Fibroblast of villous mesenchyme (primary cell): ENCODE data around the gene WNK2. TPM values are rescaled to one million over a fixed set of nuclear protein-coding genes. Genes with fewer than 3 reads are reported as not detected.

ENCODE experiments used
- DNase-seq: peaks from one replicate; pipeline ENCODE4 v3.0.0-alpha.2; 2010; ENCODE audit warnings: low read depth
- H3K4me3 ChIP-seq: 2 replicates; pipeline ENCODE4 v1.5.1; 2011; ENCODE audit warnings: low read depth, mild to moderate bottlenecking, low read length
- CTCF ChIP-seq: IDR thresholded peaks from 2 replicates; pipeline ENCODE4 v1.5.1; 2012; ENCODE audit warnings: low read depth, mild to moderate bottlenecking, low read length; ENCODE audit not compliant: insufficient read depth
- total RNA-seq: library from RNA; depleted of rRNA; stranded (reverse); fragments of >200 nt; gene quantifications from 2 replicates; pipeline ENCODE4 v1.2.3, GENCODE V29; 2012

Gene WNK2
- total RNA-seq, 1 donor = not detected

DNA sequence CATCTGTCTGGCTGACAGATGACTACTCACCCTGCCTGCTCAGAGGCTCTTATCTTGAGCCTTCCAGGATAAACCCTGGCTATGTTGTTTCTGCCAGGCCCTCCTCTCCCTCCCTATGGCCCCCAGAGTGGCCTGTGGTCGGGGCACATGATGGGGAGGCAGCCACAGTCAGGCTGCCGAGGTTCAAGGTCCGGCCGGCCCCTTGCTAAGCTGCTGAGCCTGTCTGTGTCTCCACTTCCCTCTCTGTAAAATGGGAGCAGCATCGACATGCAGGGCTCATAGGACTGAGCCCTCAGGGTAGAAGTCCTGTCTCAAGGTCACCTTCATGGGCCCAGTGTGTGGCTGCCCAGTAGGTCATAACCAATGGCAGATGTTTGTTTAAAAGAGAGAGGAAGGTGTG is 28.5 kb downstream of the WNK2 start:
- H3K4me3 ChIP-seq = no peak overlapping the region
- no peak for DNase-seq
- TF ChIP-seq CTCF = no peak

DNA sequence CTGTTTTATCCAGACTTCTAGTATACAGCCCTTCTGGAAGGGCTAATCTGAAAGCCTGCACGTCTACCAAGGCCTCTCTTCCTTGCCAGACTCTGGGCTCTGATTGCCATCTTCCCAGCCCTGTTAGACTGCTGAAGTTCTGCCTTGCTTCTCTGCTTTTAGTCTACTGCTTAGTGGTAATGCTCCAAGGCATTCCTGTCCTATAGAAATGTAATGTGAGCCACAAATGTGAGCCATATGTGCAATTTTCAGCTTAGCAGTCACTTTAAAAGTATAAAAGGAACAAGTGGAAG is 32.1 kb downstream of the WNK2 start:
- TF ChIP-seq CTCF = no peak
- no peak overlapping the region for H3K4me3 ChIP-seq
- DNase-seq = no peak

DNA sequence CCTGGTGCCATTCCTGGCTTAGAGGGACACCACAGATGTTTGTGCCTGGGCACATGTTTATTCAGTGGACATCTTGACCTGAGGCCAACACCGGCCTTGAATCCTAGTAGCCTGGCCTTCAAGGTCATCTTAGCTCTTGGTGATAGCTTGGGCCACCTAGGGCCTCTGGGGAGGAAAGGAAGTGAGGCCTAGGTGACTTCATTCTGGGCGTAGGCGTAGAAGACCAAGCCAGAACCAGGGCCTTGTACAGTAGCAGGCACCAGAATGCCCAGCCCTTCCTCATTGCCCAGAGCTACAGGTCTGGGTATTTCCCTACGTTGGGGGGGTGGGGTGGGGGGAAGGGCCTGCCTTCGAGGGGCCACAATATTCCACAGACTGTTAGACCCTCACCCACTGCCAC is 33.8 kb downstream of the WNK2 start:
- H3K4me3 ChIP-seq = no peak overlapping the region
- no peak for DNase-seq
- TF ChIP-seq CTCF = no peak

GRCh38 chr9:93218161-93218560 is 34.2 kb downstream of the WNK2 start:
- no peak for DNase-seq
- no peak for TF ChIP-seq CTCF
- no peak overlapping the region for H3K4me3 ChIP-seq

GRCh38 chr9:93218671-93219420 is 34.9 kb downstream of the WNK2 start:
- TF ChIP-seq CTCF = no peak
- no peak overlapping the region for H3K4me3 ChIP-seq
- DNase-seq = no peak

GRCh38 chr9:93219692-93220091 is 35.8 kb downstream of the WNK2 start:
- H3K4me3 ChIP-seq = no peak overlapping the region
- no peak for TF ChIP-seq CTCF
- DNase-seq = no peak

DNA sequence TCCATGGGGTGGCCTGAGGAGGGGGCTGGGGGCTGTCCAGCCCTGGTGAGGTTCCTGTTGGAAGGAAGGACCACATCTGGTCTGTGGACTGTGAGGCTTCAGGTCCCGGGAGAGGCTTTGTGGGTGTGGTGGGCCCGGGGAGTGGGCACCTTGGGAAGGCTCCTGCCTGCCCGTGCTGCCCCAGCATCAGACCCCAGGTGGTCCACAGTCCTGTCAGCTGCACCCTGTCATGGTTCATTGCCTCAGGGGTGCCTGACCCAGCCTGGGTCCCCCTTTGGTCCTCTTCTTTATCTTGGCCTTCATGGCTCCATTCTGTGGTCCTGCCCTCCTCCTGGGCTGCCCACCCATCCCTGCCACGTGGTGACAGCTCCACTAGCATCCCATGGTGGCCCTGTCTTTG is 36.7 kb downstream of the WNK2 start:
- no peak for TF ChIP-seq CTCF

More for the DNA sequence above, 36.7 kb downstream of the WNK2 start:
- no peak for DNase-seq
- no peak overlapping the region for H3K4me3 ChIP-seq
